GM12865 (cell line): ENCODE data around the gene UROC1.

Experiments used
- DNase-seq: peaks from one replicate; pipeline ENCODE4 v3.0.0; 2010; ENCODE audit warnings: low read depth
- H3K4me3 ChIP-seq: 2 replicates; pipeline ENCODE4 v1.5.1; 2011; ENCODE audit warnings: mild to moderate bottlenecking, low read depth, low read length, control low read depth
- CTCF ChIP-seq: IDR thresholded peaks from 2 replicates; pipeline ENCODE4 v1.5.1; 2011; ENCODE audit warnings: low read length, control low read depth, low read depth, inconsistent platforms; ENCODE audit not compliant: insufficient read depth; ENCODE audit errors: missing control alignments

The UROC1 gene

GRCh38 chr3:126509597-126510307 lies 7.8 kb downstream of the UROC1 start:
- no peak for TF ChIP-seq CTCF
- no peak for DNase-seq

GRCh38 chr3:126508564-126508964 lies 9.0 kb downstream of the UROC1 start:
- DNase-seq = no peak
- TF ChIP-seq CTCF = no peak
- no peak overlapping the region for H3K4me3 ChIP-seq

More at GRCh38 chr3:126509597-126510307, 7.8 kb downstream of the UROC1 start:
- H3K4me3 ChIP-seq = no peak overlapping the region

GRCh38 chr3:126507886-126508285 lies 9.7 kb downstream of the UROC1 start:
- no peak for DNase-seq
- no peak for TF ChIP-seq CTCF
- no peak overlapping the region for H3K4me3 ChIP-seq

- no peak for TF ChIP-seq CTCF
- DNase-seq = no peak
- H3K4me3 ChIP-seq = no peak overlapping the region
These were observed 13.9 kb downstream of the UROC1 start for GRCh38 chr3:126503701-126504100.

- TF ChIP-seq CTCF = no peak
- H3K4me3 ChIP-seq = no peak overlapping the region
- DNase-seq = no peak
These were observed 14.9 kb downstream of the UROC1 start for GRCh38 chr3:126502656-126503055.

GRCh38 chr3:126501736-126502135 lies 15.8 kb downstream of the UROC1 start:
- no peak overlapping the region for H3K4me3 ChIP-seq
- TF ChIP-seq CTCF = no peak
- DNase-seq = no peak

GRCh38 chr3:126501054-126501453 lies 16.5 kb downstream of the UROC1 start:
- no peak for TF ChIP-seq CTCF
- no peak overlapping the region for H3K4me3 ChIP-seq
- no peak for DNase-seq
